GM21737 (cell line): ENCODE data around the gene KIF11.
"Not testable (repeated sequence)": the region's sequence is repeated elsewhere in the genome, so short reads cannot be mapped to it uniquely, and the experiment has no call there.

Source experiments
- ATAC-seq: cut with Tn5 transposase; IDR thresholded peaks from one replicate; pipeline ENCODE4 v1.9.1; 2021; ENCODE audit warnings: mild to moderate bottlenecking, moderate library complexity; ENCODE audit not compliant: unreplicated experiment

Gene KIF11

GRCh38 chr10:92592761-92593618 is at the start of gene KIF11:
Gene KIF11, plus strand, starts transcription at chr10:92593130. Its CDS starts 246 bp downstream, at chr10:92593376.
- peak; percentile 72 for ATAC-seq

- ATAC-seq, result no peak
Observed at GRCh38 chr10:92544296-92544695, 48.6 kb upstream of the KIF11 start.

GRCh38 chr10:92545556-92545955 is 47.4 kb upstream of the KIF11 start:
- ATAC-seq, result no peak

- ATAC-seq, result no peak
Observed at GRCh38 chr10:92547676-92548075, 45.3 kb upstream of the KIF11 start.

- no peak for ATAC-seq
Observed at GRCh38 chr10:92550924-92551323, 42.0 kb upstream of the KIF11 start.

GRCh38 chr10:92552310-92552709 is 40.6 kb upstream of the KIF11 start:
- no peak for ATAC-seq

GRCh38 chr10:92553959-92554358 is 39.0 kb upstream of the KIF11 start:
- ATAC-seq, result no peak

GRCh38 chr10:92559046-92559445 is 33.9 kb upstream of the KIF11 start:
- no peak for ATAC-seq

GRCh38 chr10:92562424-92562823 is 30.5 kb upstream of the KIF11 start:
- ATAC-seq, result no peak

GRCh38 chr10:92567952-92568600 is 24.9 kb upstream of the KIF11 start:
- ATAC-seq, result no peak

- no peak for ATAC-seq
Observed at GRCh38 chr10:92569071-92569470, 23.9 kb upstream of the KIF11 start.

- not testable (repeated sequence) for ATAC-seq
Observed at GRCh38 chr10:92569663-92570062, 23.3 kb upstream of the KIF11 start.

- ATAC-seq, result no peak
Observed at GRCh38 chr10:92571649-92572048, 21.3 kb upstream of the KIF11 start.

- no peak for ATAC-seq
Observed at GRCh38 chr10:92572362-92573090, 20.4 kb upstream of the KIF11 start.

- ATAC-seq, result peak; percentile 22
Observed at GRCh38 chr10:92573091-92573797, 19.7 kb upstream of the KIF11 start.

- peak; percentile 62 for ATAC-seq
Observed at GRCh38 chr10:92573798-92574547, 19.0 kb upstream of the KIF11 start, which contains the start of gene IDE. Gene IDE, minus strand, starts transcription at chr10:92574093. Its CDS starts 74 bp downstream, at chr10:92574019.

- ATAC-seq, result peak; percentile 13
Observed at GRCh38 chr10:92574548-92575261, 18.2 kb upstream of the KIF11 start.

- no peak for ATAC-seq
Observed at GRCh38 chr10:92575961-92576360, 17.0 kb upstream of the KIF11 start.

- not testable (repeated sequence) for ATAC-seq
Observed at GRCh38 chr10:92582347-92582746, 10.6 kb upstream of the KIF11 start.
